HS-27A (cell line): ENCODE data around the gene APEX2.
"Not testable (repeated sequence)": the region's sequence is repeated elsewhere in the genome, so short reads cannot be mapped to it uniquely, and the experiment has no call there.

ENCODE experiments used
- DNase-seq: peaks from one replicate; pipeline ENCODE4 v3.0.0-alpha.2; 2012; ENCODE audit warnings: low read depth, missing footprints

Gene APEX2

GRCh38 chrX:55011294-55011693 is 11.1 kb downstream of the APEX2 start:
- no peak for DNase-seq

GRCh38 chrX:55014897-55015299 is 14.7 kb downstream of the APEX2 start:
- DNase-seq: no peak

- no peak for DNase-seq
These were observed 26.0 kb downstream of the APEX2 start for GRCh38 chrX:55026143-55026542.

- DNase-seq: no peak
These were observed 26.7 kb downstream of the APEX2 start for GRCh38 chrX:55026840-55027239.

GRCh38 chrX:55028040-55028439 is 27.9 kb downstream of the APEX2 start:
- no peak for DNase-seq

GRCh38 chrX:55028611-55029010 is 28.4 kb downstream of the APEX2 start:
- DNase-seq: no peak

GRCh38 chrX:55029291-55029690 is 29.1 kb downstream of the APEX2 start:
- no peak for DNase-seq

GRCh38 chrX:55030271-55031205 is 30.4 kb downstream of the APEX2 start, which contains the start of gene ALAS2:
Gene ALAS2 (minus strand): TSS chrX:55030977. CDS start chrX:55026000, 4,977 bp downstream.
- DNase-seq: no peak

- no peak for DNase-seq
These were observed 33.3 kb downstream of the APEX2 start for GRCh38 chrX:55033429-55033828.

GRCh38 chrX:55039471-55039870 is 39.3 kb downstream of the APEX2 start:
- no peak for DNase-seq

GRCh38 chrX:55041514-55041913 is 41.4 kb downstream of the APEX2 start:
- no peak for DNase-seq

GRCh38 chrX:55050599-55050998 is 50.4 kb downstream of the APEX2 start:
- DNase-seq: not testable (repeated sequence)

- DNase-seq: no peak
These were observed 56.9 kb downstream of the APEX2 start for GRCh38 chrX:55056820-55057674.

- no peak for DNase-seq
These were observed 57.6 kb downstream of the APEX2 start for GRCh38 chrX:55057675-55058249.
